Measurements from ENCODE around the gene NPM1.

Gene NPM1, protein sequence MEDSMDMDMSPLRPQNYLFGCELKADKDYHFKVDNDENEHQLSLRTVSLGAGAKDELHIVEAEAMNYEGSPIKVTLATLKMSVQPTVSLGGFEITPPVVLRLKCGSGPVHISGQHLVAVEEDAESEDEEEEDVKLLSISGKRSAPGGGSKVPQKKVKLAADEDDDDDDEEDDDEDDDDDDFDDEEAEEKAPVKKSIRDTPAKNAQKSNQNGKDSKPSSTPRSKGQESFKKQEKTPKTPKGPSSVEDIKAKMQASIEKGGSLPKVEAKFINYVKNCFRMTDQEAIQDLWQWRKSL

DNA sequence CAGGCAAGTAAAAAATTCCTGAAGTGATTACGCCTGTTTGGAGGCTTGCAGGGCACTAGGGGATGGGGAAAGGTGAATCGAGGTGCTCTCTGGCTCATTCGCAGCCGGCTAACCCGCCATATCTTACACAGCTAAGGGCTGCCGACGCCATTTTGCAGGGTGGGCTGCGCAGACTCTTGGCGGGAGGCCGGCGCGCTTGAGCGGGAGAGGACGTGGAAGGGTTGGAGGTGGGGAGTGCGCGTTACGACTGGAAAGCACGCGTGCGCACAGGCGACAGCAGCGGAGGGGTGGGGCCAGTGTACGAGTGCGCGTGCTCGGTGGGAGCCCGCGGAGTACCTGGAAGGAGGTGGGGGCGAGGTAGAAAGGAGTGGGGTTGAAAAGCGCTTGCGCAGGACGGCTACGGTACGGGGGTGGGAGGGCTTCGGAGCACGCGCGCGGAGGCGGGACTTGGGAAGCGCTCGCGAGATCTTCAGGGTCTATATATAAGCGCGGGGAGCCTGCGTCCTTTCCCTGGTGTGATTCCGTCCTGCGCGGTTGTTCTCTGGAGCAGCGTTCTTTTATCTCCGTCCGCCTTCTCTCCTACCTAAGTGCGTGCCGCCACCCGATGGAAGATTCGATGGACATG lies at the start of gene NPM1:
Gene NPM1, plus strand, starts transcription at position 505 of the 625 bp plus-strand sequence. Its CDS starts 100 bp downstream, at position 605.
- peak; percentile 91 for DNase-seq (ENCODE audit: low read depth, low spot score)
- H3K4me3 ChIP-seq (ENCODE audit: low read depth, low read length): peak within 1 kb of the TSS; percentile 96
- TF ChIP-seq, protein P1, sequence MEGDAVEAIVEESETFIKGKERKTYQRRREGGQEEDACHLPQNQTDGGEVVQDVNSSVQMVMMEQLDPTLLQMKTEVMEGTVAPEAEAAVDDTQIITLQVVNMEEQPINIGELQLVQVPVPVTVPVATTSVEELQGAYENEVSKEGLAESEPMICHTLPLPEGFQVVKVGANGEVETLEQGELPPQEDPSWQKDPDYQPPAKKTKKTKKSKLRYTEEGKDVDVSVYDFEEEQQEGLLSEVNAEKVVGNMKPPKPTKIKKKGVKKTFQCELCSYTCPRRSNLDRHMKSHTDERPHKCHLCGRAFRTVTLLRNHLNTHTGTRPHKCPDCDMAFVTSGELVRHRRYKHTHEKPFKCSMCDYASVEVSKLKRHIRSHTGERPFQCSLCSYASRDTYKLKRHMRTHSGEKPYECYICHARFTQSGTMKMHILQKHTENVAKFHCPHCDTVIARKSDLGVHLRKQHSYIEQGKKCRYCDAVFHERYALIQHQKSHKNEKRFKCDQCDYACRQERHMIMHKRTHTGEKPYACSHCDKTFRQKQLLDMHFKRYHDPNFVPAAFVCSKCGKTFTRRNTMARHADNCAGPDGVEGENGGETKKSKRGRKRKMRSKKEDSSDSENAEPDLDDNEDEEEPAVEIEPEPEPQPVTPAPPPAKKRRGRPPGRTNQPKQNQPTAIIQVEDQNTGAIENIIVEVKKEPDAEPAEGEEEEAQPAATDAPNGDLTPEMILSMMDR (IDR thresholded peaks at IDR 0.05; ENCODE audit: insufficient read depth, low read length, missing control alignments): no peak
- CTCF ChIA-PET: interaction anchor here (0.7 to 0.9 kb wide), 2 partner anchors 180 to 242 kb away, joined by 3 read pairs; no protein-coding TSS in a partner anchor
- POLR2A ChIA-PET: interaction anchor here (0.6 to 2.2 kb wide), 13 partner anchors 12 to 896 kb away, joined by 3 to 6 read pairs (median 3); partner anchors contain the start of gene FBXW11

DNA sequence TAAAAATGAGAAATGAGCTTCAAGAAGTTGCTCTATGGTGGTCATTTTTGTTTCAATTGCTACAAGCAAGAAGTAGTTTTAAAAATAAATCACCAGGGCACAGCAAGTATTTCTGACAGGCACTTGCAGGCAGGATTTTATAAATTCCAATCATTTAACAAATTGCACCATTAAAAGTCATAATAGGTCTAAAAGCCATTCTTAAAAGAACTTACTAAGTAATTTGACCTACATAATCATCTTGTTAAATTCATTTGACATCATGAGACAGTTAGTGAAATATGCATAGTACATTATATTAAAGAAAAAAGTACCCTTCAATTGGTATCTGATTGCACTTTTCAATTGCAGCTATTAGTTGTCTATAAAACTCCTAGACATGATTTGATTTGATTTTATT lies 47.6 kb upstream of the NPM1 start:
- no peak overlapping the region for H3K4me3 ChIP-seq (ENCODE audit: low read depth, low read length)
- CTCF ChIA-PET: interaction anchor here (0.8 to 16.4 kb wide), 9 partner anchors 9 to 595 kb away, joined by 3 to 460 read pairs (median 3); no protein-coding TSS in a partner anchor
- POLR2A ChIA-PET: no interaction called here
- DNase-seq (ENCODE audit: low read depth, low spot score): no peak
- TF ChIP-seq, protein P1 (IDR thresholded peaks at IDR 0.05; ENCODE audit: insufficient read depth, low read length, missing control alignments): no peak

DNA sequence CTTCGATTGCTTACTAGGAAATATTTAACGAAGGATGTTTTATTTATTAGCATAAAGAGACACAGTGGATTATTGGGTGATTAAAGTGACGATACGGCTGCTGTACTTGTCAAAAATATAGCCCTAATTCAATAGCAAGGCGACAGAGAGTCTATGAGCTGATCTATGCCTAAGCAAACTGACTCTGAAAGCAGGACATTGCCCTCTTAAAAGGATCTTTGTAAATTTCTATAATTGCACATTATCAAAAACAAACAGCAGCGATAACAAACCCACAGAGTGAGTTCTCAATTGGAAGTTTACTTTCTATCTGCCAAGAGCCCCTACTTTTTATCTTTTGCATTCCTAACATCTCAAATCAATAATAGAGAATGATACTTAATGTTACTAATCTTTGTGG lies 47.2 kb upstream of the NPM1 start:
- no peak overlapping the region for H3K4me3 ChIP-seq (ENCODE audit: low read depth, low read length)
- CTCF ChIA-PET: interaction anchor here (1.0 to 16.4 kb wide), 5 partner anchors 9 to 596 kb away, joined by 3 to 460 read pairs (median 28); no protein-coding TSS in a partner anchor
- TF ChIP-seq, protein P1 (IDR thresholded peaks at IDR 0.05; ENCODE audit: insufficient read depth, low read length, missing control alignments): no peak
- DNase-seq (ENCODE audit: low read depth, low spot score): no peak
- POLR2A ChIA-PET: no interaction called here

DNA sequence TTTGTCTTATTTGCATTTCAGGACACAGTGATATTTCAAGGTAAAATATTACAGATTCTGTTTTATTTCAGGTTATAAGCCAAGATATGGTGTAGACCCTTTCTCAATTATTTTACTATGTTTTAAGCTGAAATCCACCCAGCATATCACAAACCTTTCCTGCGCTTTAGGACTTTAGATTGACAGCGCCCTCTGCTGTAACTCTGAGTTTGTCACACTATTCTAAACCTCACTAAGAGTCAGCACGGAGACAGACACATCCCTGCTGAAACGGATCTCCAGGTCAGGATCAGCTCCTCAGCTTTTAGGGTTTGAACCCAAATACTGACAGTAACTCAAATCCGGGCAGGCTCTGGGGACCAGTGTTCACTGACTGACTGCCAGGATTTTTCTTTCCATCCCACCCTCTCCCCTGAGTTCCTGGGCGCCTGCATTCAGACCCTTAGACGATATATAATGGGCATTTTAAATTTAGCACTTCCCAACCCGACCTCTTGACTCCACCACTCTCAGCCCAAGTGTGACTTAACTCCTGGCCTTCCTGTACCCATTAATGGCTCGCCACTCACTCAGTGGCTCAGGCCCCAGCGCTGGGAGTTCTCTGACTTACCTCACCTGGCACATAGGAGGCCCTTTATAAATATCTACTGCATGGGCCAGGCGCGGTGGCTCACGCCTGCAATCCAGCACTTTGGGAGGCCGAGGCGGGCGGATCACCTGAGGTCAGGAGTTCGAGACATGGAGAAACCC lies 45.1 kb upstream of the NPM1 start:
- H3K4me3 ChIP-seq (ENCODE audit: low read depth, low read length): no peak overlapping the region
- TF ChIP-seq, protein P1 (IDR thresholded peaks at IDR 0.05; ENCODE audit: insufficient read depth, low read length, missing control alignments): peak; percentile 67
- CTCF ChIA-PET: interaction anchor here (0.6 to 16.4 kb wide), 32 partner anchors 7 to 704 kb away, joined by 3 to 460 read pairs (median 6); no protein-coding TSS in a partner anchor
- POLR2A ChIA-PET: no interaction called here
- DNase-seq (ENCODE audit: low read depth, low spot score): peak; percentile 7

DNA sequence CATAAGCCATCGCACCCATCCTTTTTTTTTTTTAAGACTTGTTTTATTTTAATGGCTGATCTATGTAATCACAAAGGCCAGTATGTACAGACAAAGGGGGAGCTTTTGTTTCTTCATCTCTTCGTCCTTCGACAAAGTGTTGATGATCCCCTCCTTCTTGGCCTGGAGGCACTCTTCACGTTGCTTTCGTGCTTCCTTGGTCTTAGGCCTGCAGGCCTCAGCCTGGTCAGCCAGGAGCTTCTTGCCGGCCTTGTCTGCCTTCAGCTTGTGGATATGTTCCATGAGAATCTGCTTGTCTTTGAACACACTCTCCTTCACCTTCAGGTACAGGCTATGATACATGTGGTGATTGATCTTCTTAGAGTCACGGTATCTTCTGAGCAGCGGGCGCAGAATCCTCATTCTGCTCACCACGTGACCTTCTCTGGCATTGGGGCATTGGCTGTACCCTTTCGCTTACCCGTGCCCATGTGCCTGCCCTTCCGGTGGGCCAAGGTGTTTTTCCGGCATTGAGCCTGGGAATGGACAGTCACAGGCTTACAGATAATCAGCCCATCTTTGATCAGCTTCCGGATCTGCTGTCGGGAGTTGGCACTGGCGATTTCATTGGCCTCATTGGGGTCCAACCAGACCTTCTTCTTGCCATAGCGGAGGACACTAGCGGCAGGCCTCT lies 42.6 kb upstream of the NPM1 start:
- TF ChIP-seq, protein P1 (IDR thresholded peaks at IDR 0.05; ENCODE audit: insufficient read depth, low read length, missing control alignments): no peak
- ChIA-PET POLR2A (no interaction called here), CTCF (interaction anchor here (0.7 to 16.4 kb wide), 8 partner anchors 8 to 707 kb away, joined by 3 to 460 read pairs (median 4); no protein-coding TSS in a partner anchor)
- no peak overlapping the region for H3K4me3 ChIP-seq (ENCODE audit: low read depth, low read length)
- DNase-seq (ENCODE audit: low read depth, low spot score): no peak
